ENCODE data around the gene FCHSD2. TPM values are rescaled to one million over a fixed set of nuclear protein-coding genes. Genes with fewer than 3 reads are reported as not detected.

Gene FCHSD2
- polyA plus RNA-seq, 1 donor (not counting 4 experiments of a cell fraction or from before 2014, with no cell fraction given) = 14.2 TPM

DNA sequence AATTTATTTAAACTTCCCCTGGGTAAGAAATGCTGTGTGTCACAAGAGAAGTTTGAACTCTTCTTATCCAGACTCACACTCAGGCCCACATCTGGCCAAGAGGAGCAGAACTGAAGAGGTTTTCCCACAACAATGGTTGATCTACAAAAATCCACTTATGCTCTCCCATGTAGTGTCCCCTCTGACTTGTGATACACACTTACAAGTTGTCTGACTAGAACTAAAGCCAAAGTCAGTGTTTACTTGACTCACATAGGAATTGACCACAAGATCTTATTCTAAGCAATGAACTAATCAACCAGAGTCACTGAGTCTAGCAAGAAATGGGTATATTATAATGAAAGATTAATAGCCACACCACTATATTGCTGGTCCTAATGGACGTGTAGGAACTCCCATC is 194.9 kb downstream of the FCHSD2 start:
- no peaks in the 10 kb centered on the region for H4K20me1 ChIP-seq (ENCODE audit: control insufficient read depth, extremely low read depth, insufficient read depth, low read length)
- peaks cover 2% of the 10 kb centered on the region for H3K4me1 ChIP-seq (ENCODE audit: control insufficient read depth, extremely low read depth, insufficient read depth, low read length)
- H3K4me2 ChIP-seq (ENCODE audit: control insufficient read depth, extremely low read depth, insufficient read depth, low read depth, low read length) = no peak overlapping the region
- H3K9me3 ChIP-seq (ENCODE audit: control insufficient read depth, low read depth, low read length) = no peaks in the 10 kb centered on the region
- dilution Hi-C loops (cut with MboI; ENCODE audit: extremely low pct_ligation_motif_present, low sequenced_read_pairs) = no loop called here
- H2AFZ ChIP-seq (ENCODE audit: control insufficient read depth, low read length) = no peak overlapping the region
- DNase-seq (ENCODE audit: low read depth, low spot score) (no peak), FAIRE-seq (no peak)
- H3K4me3 ChIP-seq (ENCODE audit: control insufficient read depth in 2 of 3, extremely low read depth in 1 of 3, insufficient read depth in 2 of 3, low read depth in 1 of 3, low read length in 3 of 3) = no peak overlapping the region
- H3K9ac ChIP-seq (ENCODE audit: control insufficient read depth, extremely low read depth, insufficient read depth, low read length) = no peak overlapping the region
- H3K27me3 ChIP-seq (ENCODE audit: control insufficient read depth, extremely low read depth, insufficient read depth, low read length) = no peaks in the 10 kb centered on the region
- TF ChIP-seq CTCF (optimal IDR thresholded peaks at IDR 0.05 in 1 of 3, IDR thresholded peaks at IDR 0.05 in 1 of 3, conservative IDR thresholded peaks at IDR 0.05 in 1 of 3; ENCODE audit: extremely low read depth in 1 of 3, insufficient read depth in 2 of 3, low read length in 3 of 3) (no peak), EZH2 (IDR thresholded peaks at IDR 0.05; ENCODE audit: low read length) (no peak)
- H3K36me3 ChIP-seq (ENCODE audit: control insufficient read depth in 2 of 2, extremely low read depth in 1 of 2, insufficient read depth in 2 of 2, low read length in 2 of 2) = no peaks in the 10 kb centered on the region
- no peak overlapping the region for H3K27ac ChIP-seq (ENCODE audit: control insufficient read depth, insufficient read depth, low read length)
- no peaks in the 10 kb centered on the region for H3K9me1 ChIP-seq (ENCODE audit: control insufficient read depth, extremely low read depth, insufficient read depth, low read length)
- H3K79me2 ChIP-seq (ENCODE audit: control insufficient read depth, insufficient read depth, low read length) = no peaks in the 10 kb centered on the region

DNA sequence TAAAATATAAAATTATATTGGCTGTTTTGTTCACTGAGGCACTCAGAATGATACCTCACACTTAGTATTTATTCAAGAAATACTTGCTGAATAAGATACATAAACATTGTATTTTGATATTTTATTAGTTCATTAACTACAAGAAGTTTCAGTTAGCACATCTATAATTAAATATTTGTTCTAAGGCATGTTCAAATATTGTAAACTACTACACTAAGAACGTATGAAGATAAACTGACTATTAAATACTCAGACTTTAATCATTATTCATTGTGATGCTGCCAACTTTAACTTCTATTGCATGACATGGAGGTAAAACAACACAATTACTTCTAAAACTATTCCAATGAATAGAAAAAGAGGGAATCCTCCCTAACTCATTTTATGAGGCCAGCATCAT is 198.5 kb downstream of the FCHSD2 start:
- H3K9me3 ChIP-seq (ENCODE audit: control insufficient read depth, low read depth, low read length) = no peaks in the 10 kb centered on the region
- no peak for FAIRE-seq
- H3K27ac ChIP-seq (ENCODE audit: control insufficient read depth, insufficient read depth, low read length) = no peak overlapping the region
- H3K27me3 ChIP-seq (ENCODE audit: control insufficient read depth, extremely low read depth, insufficient read depth, low read length) = no peaks in the 10 kb centered on the region
- H4K20me1 ChIP-seq (ENCODE audit: control insufficient read depth, extremely low read depth, insufficient read depth, low read length) = no peaks in the 10 kb centered on the region
- no peak overlapping the region for H2AFZ ChIP-seq (ENCODE audit: control insufficient read depth, low read length)
- no peak overlapping the region for H3K4me3 ChIP-seq (ENCODE audit: control insufficient read depth in 2 of 3, extremely low read depth in 1 of 3, insufficient read depth in 2 of 3, low read depth in 1 of 3, low read length in 3 of 3)
- H3K9ac ChIP-seq (ENCODE audit: control insufficient read depth, extremely low read depth, insufficient read depth, low read length) = no peak overlapping the region
- dilution Hi-C loops (cut with MboI; ENCODE audit: extremely low pct_ligation_motif_present, low sequenced_read_pairs) = no loop called here
- no peak for TF ChIP-seq EZH2 (IDR thresholded peaks at IDR 0.05; ENCODE audit: low read length)
- no peak for TF ChIP-seq CTCF (optimal IDR thresholded peaks at IDR 0.05 in 1 of 3, IDR thresholded peaks at IDR 0.05 in 1 of 3, conservative IDR thresholded peaks at IDR 0.05 in 1 of 3; ENCODE audit: extremely low read depth in 1 of 3, insufficient read depth in 2 of 3, low read length in 3 of 3)
- H3K9me1 ChIP-seq (ENCODE audit: control insufficient read depth, extremely low read depth, insufficient read depth, low read length) = no peaks in the 10 kb centered on the region
- H3K4me1 ChIP-seq (ENCODE audit: control insufficient read depth, extremely low read depth, insufficient read depth, low read length) = no peaks in the 10 kb centered on the region
- H3K36me3 ChIP-seq (ENCODE audit: control insufficient read depth in 2 of 2, extremely low read depth in 1 of 2, insufficient read depth in 2 of 2, low read length in 2 of 2) = no peaks in the 10 kb centered on the region
- H3K4me2 ChIP-seq (ENCODE audit: control insufficient read depth, extremely low read depth, insufficient read depth, low read depth, low read length) = no peak overlapping the region
- H3K79me2 ChIP-seq (ENCODE audit: control insufficient read depth, insufficient read depth, low read length) = no peaks in the 10 kb centered on the region
- no peak for DNase-seq (ENCODE audit: low read depth, low spot score)
